Measurements from ENCODE around the gene SLC16A12. TPM values are rescaled to one million over a fixed set of nuclear protein-coding genes. Genes with fewer than 3 reads are reported as not detected.

Gene SLC16A12
- total RNA-seq, 1 donor from 2014 or later, result not detected

- DNase-seq, result no peak
Measured at GRCh38 chr10:89521368-89521767, 14.0 kb downstream of the SLC16A12 start.

DNA sequence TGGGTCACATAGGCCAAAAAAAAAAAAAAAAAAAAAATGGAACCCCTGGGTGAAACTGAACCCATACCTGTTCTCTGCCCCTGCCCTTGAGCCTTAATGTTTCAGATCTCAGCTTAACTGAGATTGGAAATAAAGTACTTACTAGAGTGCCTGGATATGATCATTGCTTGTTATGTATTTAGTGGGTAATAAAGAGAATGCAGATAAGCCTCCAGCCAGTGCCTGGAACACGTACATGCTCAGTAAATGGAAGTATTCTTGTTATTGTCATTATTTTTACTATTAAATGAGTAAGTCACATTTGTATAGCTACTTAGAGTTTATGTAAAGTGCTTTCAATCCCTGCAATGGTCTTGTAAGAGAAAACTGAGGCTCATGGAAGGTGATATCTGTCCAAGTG lies 14.7 kb downstream of the SLC16A12 start:
- ATAC-seq (ENCODE audit: low read depth) (no peak), DNase-seq (no peak)
- H3K4me3 Mint-ChIP-seq, result no peak overlapping the region
- ChIA-PET CTCF (interaction anchor here (0.8 kb wide), 1 partner anchor 172 kb away, joined by 3 read pairs; no protein-coding TSS in a partner anchor), POLR2A (no interaction called here)
- no peaks in the 10 kb centered on the region for H3K36me3 Mint-ChIP-seq (ENCODE audit: low read depth)
- H3K27me3 Mint-ChIP-seq, result peaks cover 5% of the 10 kb centered on the region
- no peaks in the 10 kb centered on the region for H3K4me1 Mint-ChIP-seq
- intact Hi-C loops (cut with micrococcal nuclease), result no loop called here
- H3K9me3 Mint-ChIP-seq, result no peaks in the 10 kb centered on the region
- no peak for TF ChIP-seq CTCF (IDR thresholded peaks at IDR 0.05)
- H3K27ac Mint-ChIP-seq, result no peak overlapping the region

More at GRCh38 chr10:89521368-89521767, 14.0 kb downstream of the SLC16A12 start:
- no peak for ATAC-seq (ENCODE audit: low read depth)
- CTCF ChIA-PET, result no interaction called here
- H3K27ac Mint-ChIP-seq, result no peak overlapping the region
- no peaks in the 10 kb centered on the region for H3K9me3 Mint-ChIP-seq
- H3K27me3 Mint-ChIP-seq, result peaks cover 7% of the 10 kb centered on the region
- TF ChIP-seq CTCF (IDR thresholded peaks at IDR 0.05), result no peak
- no peaks in the 10 kb centered on the region for H3K4me1 Mint-ChIP-seq
- H3K36me3 Mint-ChIP-seq (ENCODE audit: low read depth), result no peaks in the 10 kb centered on the region
- intact Hi-C loops (cut with micrococcal nuclease), result no loop called here
- H3K4me3 Mint-ChIP-seq, result no peak overlapping the region
- POLR2A ChIA-PET, result no interaction called here

- no peak for TF ChIP-seq CTCF (IDR thresholded peaks at IDR 0.05)
- Mint-ChIP-seq H3K9me3 (no peaks in the 10 kb centered on the region), H3K4me1 (no peaks in the 10 kb centered on the region), H3K4me3 (no peak overlapping the region), H3K27me3 (peaks cover 4% of the 10 kb centered on the region), H3K36me3 (ENCODE audit: low read depth) (no peaks in the 10 kb centered on the region), H3K27ac (no peak overlapping the region)
- ATAC-seq (ENCODE audit: low read depth), result no peak
- no peak for DNase-seq
- ChIA-PET CTCF (no interaction called here), POLR2A (no interaction called here)
- intact Hi-C loops (cut with micrococcal nuclease), result no loop called here
Measured at GRCh38 chr10:89518876-89519842, 16.2 kb downstream of the SLC16A12 start.

- Mint-ChIP-seq H3K9me3 (no peaks in the 10 kb centered on the region), H3K4me3 (no peak overlapping the region), H3K27ac (no peak overlapping the region), H3K27me3 (peaks cover 3% of the 10 kb centered on the region), H3K36me3 (ENCODE audit: low read depth) (no peaks in the 10 kb centered on the region), H3K4me1 (no peaks in the 10 kb centered on the region)
- CTCF ChIA-PET, result no interaction called here
- intact Hi-C loops (cut with micrococcal nuclease), result no loop called here
- ATAC-seq (ENCODE audit: low read depth) (no peak), DNase-seq (no peak)
- POLR2A ChIA-PET, result no interaction called here
- no peak for TF ChIP-seq CTCF (IDR thresholded peaks at IDR 0.05)
Measured at GRCh38 chr10:89518108-89518507, 17.3 kb downstream of the SLC16A12 start.

DNA sequence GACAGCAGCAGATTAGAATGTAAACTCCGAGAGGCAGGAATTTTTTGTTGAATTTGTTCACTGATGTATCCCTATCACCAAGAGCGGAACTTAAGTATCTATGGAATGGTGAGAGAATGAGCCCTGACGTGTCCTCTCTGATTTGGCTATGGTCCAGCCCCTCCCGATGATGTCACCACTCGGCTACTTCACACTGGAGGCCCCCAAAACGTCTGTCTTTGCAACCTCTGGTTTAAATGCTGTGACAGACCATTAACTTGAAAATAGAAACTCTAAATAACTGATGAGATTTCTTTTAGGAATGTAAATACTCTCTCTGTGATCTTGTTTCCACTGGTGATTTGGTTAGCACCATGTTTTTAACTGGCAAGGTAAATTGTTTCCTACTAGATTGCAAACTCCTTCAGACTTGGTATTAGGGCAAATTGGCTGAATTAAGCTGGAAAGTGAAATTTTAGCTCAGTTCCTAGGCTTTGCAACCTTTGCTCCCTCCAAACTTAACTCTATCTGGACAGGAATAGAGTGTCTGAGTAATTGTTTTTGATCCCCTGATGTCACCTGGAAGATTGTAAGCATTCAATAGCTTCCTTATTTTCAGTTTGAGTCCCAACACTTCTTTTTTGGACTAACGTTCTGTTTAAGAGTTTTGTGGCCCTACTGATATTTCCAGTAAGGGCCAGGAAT lies 19.1 kb downstream of the SLC16A12 start:
- ATAC-seq (ENCODE audit: low read depth), result no peak
- no peaks in the 10 kb centered on the region for H3K36me3 Mint-ChIP-seq (ENCODE audit: low read depth)

More for the DNA sequence above, 19.1 kb downstream of the SLC16A12 start:
- TF ChIP-seq CTCF (IDR thresholded peaks at IDR 0.05), result no peak
- CTCF ChIA-PET, result no interaction called here
- Mint-ChIP-seq H3K27me3 (peaks cover 5% of the 10 kb centered on the region), H3K4me1 (no peaks in the 10 kb centered on the region), H3K27ac (no peak overlapping the region), H3K4me3 (no peak overlapping the region), H3K9me3 (no peaks in the 10 kb centered on the region)
- DNase-seq, result no peak
- intact Hi-C loops (cut with micrococcal nuclease), result no loop called here
- POLR2A ChIA-PET, result no interaction called here
